ENCODE measurements around the gene SRPK3. TPM values are rescaled to one million over a fixed set of nuclear protein-coding genes. Genes with fewer than 3 reads are reported as not detected.

Gene SRPK3
- total and polyA plus RNA-seq, 2 experiments from 2014 or later, result 0.15 TPM; not detected in 1

DNA sequence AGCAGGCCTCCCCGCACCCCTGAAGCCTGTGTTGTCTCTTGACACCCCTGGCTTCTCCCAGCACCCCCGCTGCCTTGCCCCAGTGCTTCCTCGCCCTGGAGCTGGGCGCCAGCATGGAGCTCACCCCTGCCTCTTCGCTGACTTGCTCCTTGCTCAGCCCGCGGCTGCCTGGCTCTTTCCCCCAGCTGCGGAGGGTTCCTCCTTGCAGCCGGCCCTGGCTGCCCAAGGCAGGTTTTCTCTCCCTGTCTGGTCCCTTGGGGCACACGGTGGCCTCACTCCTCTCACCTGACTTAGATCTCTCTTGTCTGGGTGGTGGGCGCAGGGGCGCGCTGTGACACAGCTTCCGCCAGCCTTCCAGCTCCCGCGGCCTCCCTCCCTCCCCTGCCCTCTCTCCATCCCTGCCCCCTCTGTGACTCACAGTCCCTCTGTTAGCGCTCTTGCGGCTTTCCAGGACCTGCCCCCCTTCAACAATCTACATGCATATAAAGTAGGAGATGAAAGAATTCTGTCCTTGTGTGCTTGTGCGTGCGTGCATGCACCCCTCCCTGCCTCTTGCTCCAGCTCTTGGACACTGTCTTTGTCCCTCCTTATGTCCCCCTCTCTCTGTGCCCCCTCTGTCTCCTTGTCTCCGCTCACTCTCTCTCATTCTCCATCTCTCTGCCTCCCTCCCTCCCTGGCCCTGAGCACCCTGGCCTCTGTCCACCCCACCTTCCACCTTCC is 14.6 kb upstream of the SRPK3 start:
- Histone ChIP-seq H3K4me2 (no peak overlapping the region), H4K20me1 (replicated peaks; ENCODE audit: insufficient read depth) (no peaks in the 10 kb centered on the region), H3K79me2 (replicated peaks; ENCODE audit: insufficient read depth) (no peaks in the 10 kb centered on the region), H3F3A (replicated peaks; ENCODE audit: low read depth) (no peaks in the 10 kb centered on the region), H3K9me2 (ENCODE audit: insufficient read depth) (no peaks in the 10 kb centered on the region), H3K27ac (ENCODE audit: low read depth) (no peak overlapping the region), H3K36me3 (ENCODE audit: insufficient read depth) (no peaks in the 10 kb centered on the region), H3K4me3 (no peak overlapping the region), H2AFZ (no peak overlapping the region), H3K27me3 (ENCODE audit: insufficient read depth) (no peaks in the 10 kb centered on the region), H3K4me1 (ENCODE audit: insufficient read depth) (no peaks in the 10 kb centered on the region)
- peak; percentile 9; the same call in 2 of the 3 replicates for ATAC-seq
- no peak overlapping the region; the same call in 2 of the 3 replicates for H3K4me3 Mint-ChIP-seq
- H3K4me1 Mint-ChIP-seq, result peaks cover 5% of the 10 kb centered on the region; the same call in 2 of the 3 replicates
- TF ChIP-seq NANOG (IDR thresholded peaks at IDR 0.05; ENCODE audit: borderline replicate concordance), result no peak
- TF ChIP-seq JUNB (IDR thresholded peaks at IDR 0.05; ENCODE audit: unreplicated experiment), result no peak
- no peaks in the 10 kb centered on the region for H3K36me3 Mint-ChIP-seq (ENCODE audit: low read depth)
- no peaks in the 10 kb centered on the region for H3K9me3 Mint-ChIP-seq
- DNase-seq (ENCODE audit: low spot score), result no peak
- H3K27ac Mint-ChIP-seq, result no peak overlapping the region
- H3K27me3 Mint-ChIP-seq (ENCODE audit: insufficient read depth, low read depth, poor library complexity), result peaks cover 6% of the 10 kb centered on the region

DNA sequence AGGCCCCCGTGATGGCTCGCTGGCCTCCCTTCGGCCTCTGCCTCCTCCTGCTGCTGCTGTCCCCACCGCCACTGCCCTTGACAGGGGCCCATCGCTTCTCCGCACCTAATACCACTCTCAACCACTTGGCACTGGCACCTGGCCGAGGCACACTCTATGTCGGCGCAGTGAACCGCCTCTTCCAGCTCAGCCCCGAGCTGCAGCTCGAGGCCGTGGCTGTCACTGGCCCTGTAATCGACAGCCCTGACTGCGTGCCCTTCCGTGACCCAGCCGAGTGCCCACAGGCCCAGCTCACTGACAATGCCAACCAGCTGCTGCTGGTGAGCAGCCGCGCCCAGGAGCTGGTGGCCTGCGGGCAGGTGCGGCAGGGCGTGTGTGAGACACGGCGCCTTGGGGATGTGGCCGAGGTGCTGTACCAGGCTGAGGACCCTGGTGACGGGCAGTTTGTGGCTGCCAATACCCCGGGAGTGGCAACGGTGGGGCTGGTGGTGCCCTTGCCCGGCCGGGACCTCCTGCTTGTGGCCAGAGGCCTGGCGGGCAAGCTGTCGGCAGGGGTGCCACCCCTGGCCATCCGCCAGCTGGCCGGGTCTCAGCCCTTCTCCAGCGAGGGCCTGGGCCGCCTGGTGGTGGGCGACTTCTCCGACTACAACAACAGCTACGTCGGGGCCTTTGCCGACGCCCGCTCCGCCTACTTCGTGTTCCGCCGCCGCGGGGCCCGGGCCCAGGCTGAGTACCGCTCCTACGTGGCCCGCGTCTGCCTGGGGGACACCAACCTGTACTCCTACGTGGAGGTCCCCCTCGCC is 13.8 kb upstream of the SRPK3 start:
- H3K36me3 ChIP-seq (ENCODE audit: insufficient read depth), result no peaks in the 10 kb centered on the region
- Mint-ChIP-seq H3K36me3 (ENCODE audit: low read depth) (no peaks in the 10 kb centered on the region), H3K4me3 (no peak overlapping the region), H3K9me3 (no peaks in the 10 kb centered on the region), H3K4me1 (peaks cover 5% of the 10 kb centered on the region; the same call in 2 of the 3 replicates), H3K27ac (no peak overlapping the region), H3K27me3 (ENCODE audit: insufficient read depth, low read depth, poor library complexity) (peaks cover 6% of the 10 kb centered on the region)
- no peak overlapping the region for H3K27ac ChIP-seq (ENCODE audit: low read depth)
- no peaks in the 10 kb centered on the region for H3K9me2 ChIP-seq (ENCODE audit: insufficient read depth)
- H3K27me3 ChIP-seq (ENCODE audit: insufficient read depth), result no peaks in the 10 kb centered on the region
- no peaks in the 10 kb centered on the region for H4K20me1 ChIP-seq (replicated peaks; ENCODE audit: insufficient read depth)
- H3K4me1 ChIP-seq (ENCODE audit: insufficient read depth), result no peaks in the 10 kb centered on the region
- no peak overlapping the region for H2AFZ ChIP-seq
- no peak overlapping the region for H3K4me3 ChIP-seq
- ATAC-seq (peak; percentile 29), DNase-seq (ENCODE audit: low spot score) (peak; percentile 58)
- no peak overlapping the region for H3K4me2 ChIP-seq
- H3K79me2 ChIP-seq (replicated peaks; ENCODE audit: insufficient read depth), result no peaks in the 10 kb centered on the region
- H3F3A ChIP-seq (replicated peaks; ENCODE audit: low read depth), result no peaks in the 10 kb centered on the region
- TF ChIP-seq, protein P1, sequence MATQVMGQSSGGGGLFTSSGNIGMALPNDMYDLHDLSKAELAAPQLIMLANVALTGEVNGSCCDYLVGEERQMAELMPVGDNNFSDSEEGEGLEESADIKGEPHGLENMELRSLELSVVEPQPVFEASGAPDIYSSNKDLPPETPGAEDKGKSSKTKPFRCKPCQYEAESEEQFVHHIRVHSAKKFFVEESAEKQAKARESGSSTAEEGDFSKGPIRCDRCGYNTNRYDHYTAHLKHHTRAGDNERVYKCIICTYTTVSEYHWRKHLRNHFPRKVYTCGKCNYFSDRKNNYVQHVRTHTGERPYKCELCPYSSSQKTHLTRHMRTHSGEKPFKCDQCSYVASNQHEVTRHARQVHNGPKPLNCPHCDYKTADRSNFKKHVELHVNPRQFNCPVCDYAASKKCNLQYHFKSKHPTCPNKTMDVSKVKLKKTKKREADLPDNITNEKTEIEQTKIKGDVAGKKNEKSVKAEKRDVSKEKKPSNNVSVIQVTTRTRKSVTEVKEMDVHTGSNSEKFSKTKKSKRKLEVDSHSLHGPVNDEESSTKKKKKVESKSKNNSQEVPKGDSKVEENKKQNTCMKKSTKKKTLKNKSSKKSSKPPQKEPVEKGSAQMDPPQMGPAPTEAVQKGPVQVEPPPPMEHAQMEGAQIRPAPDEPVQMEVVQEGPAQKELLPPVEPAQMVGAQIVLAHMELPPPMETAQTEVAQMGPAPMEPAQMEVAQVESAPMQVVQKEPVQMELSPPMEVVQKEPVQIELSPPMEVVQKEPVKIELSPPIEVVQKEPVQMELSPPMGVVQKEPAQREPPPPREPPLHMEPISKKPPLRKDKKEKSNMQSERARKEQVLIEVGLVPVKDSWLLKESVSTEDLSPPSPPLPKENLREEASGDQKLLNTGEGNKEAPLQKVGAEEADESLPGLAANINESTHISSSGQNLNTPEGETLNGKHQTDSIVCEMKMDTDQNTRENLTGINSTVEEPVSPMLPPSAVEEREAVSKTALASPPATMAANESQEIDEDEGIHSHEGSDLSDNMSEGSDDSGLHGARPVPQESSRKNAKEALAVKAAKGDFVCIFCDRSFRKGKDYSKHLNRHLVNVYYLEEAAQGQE (IDR thresholded peaks at IDR 0.05; ENCODE audit: unreplicated experiment), result no peak
- TF ChIP-seq, protein P2, sequence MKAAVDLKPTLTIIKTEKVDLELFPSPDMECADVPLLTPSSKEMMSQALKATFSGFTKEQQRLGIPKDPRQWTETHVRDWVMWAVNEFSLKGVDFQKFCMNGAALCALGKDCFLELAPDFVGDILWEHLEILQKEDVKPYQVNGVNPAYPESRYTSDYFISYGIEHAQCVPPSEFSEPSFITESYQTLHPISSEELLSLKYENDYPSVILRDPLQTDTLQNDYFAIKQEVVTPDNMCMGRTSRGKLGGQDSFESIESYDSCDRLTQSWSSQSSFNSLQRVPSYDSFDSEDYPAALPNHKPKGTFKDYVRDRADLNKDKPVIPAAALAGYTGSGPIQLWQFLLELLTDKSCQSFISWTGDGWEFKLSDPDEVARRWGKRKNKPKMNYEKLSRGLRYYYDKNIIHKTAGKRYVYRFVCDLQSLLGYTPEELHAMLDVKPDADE (IDR thresholded peaks at IDR 0.05), result no peak
- TF ChIP-seq STAT1 (IDR thresholded peaks at IDR 0.05; ENCODE audit: unreplicated experiment) (no peak), JUNB (IDR thresholded peaks at IDR 0.05; ENCODE audit: unreplicated experiment) (no peak), ZNF114 (CRISPR knock-in tag; IDR thresholded peaks at IDR 0.05) (no peak), EZH2phosphoT487 (IDR thresholded peaks at IDR 0.05; ENCODE audit: unreplicated experiment) (no peak), POLR2AphosphoS5 (IDR thresholded peaks at IDR 0.05; ENCODE audit: low read depth) (no peak)
- TF ChIP-seq, protein P3, sequence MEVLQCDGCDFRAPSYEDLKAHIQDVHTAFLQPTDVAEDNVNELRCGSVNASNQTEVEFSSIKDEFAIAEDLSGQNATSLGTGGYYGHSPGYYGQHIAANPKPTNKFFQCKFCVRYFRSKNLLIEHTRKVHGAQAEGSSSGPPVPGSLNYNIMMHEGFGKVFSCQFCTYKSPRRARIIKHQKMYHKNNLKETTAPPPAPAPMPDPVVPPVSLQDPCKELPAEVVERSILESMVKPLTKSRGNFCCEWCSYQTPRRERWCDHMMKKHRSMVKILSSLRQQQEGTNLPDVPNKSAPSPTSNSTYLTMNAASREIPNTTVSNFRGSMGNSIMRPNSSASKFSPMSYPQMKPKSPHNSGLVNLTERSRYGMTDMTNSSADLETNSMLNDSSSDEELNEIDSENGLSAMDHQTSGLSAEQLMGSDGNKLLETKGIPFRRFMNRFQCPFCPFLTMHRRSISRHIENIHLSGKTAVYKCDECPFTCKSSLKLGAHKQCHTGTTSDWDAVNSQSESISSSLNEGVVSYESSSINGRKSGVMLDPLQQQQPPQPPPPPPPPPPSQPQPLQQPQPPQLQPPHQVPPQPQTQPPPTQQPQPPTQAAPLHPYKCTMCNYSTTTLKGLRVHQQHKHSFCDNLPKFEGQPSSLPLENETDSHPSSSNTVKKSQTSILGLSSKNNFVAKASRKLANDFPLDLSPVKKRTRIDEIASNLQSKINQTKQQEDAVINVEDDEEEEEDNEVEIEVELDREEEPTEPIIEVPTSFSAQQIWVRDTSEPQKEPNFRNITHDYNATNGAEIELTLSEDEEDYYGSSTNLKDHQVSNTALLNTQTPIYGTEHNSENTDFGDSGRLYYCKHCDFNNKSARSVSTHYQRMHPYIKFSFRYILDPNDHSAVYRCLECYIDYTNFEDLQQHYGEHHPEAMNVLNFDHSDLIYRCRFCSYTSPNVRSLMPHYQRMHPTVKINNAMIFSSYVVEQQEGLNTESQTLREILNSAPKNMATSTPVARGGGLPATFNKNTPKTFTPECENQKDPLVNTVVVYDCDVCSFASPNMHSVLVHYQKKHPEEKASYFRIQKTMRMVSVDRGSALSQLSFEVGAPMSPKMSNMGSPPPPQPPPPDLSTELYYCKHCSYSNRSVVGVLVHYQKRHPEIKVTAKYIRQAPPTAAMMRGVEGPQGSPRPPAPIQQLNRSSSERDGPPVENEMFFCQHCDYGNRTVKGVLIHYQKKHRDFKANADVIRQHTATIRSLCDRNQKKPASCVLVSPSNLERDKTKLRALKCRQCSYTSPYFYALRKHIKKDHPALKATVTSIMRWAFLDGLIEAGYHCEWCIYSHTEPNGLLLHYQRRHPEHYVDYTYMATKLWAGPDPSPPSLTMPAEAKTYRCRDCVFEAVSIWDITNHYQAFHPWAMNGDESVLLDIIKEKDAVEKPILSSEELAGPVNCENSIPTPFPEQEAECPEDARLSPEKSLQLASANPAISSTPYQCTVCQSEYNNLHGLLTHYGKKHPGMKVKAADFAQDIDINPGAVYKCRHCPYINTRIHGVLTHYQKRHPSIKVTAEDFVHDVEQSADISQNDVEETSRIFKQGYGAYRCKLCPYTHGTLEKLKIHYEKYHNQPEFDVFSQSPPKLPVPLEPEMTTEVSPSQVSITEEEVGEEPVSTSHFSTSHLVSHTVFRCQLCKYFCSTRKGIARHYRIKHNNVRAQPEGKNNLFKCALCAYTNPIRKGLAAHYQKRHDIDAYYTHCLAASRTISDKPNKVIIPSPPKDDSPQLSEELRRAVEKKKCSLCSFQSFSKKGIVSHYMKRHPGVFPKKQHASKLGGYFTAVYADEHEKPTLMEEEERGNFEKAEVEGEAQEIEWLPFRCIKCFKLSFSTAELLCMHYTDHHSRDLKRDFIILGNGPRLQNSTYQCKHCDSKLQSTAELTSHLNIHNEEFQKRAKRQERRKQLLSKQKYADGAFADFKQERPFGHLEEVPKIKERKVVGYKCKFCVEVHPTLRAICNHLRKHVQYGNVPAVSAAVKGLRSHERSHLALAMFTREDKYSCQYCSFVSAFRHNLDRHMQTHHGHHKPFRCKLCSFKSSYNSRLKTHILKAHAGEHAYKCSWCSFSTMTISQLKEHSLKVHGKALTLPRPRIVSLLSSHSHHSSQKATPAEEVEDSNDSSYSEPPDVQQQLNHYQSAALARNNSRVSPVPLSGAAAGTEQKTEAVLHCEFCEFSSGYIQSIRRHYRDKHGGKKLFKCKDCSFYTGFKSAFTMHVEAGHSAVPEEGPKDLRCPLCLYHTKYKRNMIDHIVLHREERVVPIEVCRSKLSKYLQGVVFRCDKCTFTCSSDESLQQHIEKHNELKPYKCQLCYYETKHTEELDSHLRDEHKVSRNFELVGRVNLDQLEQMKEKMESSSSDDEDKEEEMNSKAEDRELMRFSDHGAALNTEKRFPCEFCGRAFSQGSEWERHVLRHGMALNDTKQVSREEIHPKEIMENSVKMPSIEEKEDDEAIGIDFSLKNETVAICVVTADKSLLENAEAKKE (CRISPR knock-in tag; IDR thresholded peaks at IDR 0.05), result no peak
